ENCODE results near the gene ZBTB39. TPM values are rescaled to one million over a fixed set of nuclear protein-coding genes. Genes with fewer than 3 reads are reported as not detected.

Gene ZBTB39
- total RNA-seq, 2 donors from 2014 or later: 4.8 to 5.6 TPM

- intact Hi-C loops (cut with DNase I): loop anchor here in 1 of 2 donors (5.0 kb wide), 1 partner anchor 52 kb away; no protein-coding TSS in a partner anchor
- no peak for DNase-seq (ENCODE audit: low spot score)
Observed at GRCh38 chr12:57009949-57010626, 3.7 kb upstream of the ZBTB39 start.

- intact Hi-C loops (cut with DNase I): loop anchor here in 1 of 2 donors (5.0 kb wide), 1 partner anchor 54 kb away; no protein-coding TSS in a partner anchor
- no peak for DNase-seq (ENCODE audit: low spot score)
Observed at GRCh38 chr12:57008178-57008577, 1.8 kb upstream of the ZBTB39 start.

GRCh38 chr12:57006809-57007475, 596 bp upstream of the ZBTB39 start:
- no peak for DNase-seq (ENCODE audit: low spot score)
- intact Hi-C loops (cut with DNase I): loop anchor here in 1 of 2 donors (5.0 kb wide), 1 partner anchor 55 kb away; no protein-coding TSS in a partner anchor

GRCh38 chr12:57004651-57005050, 1.7 kb downstream of the ZBTB39 start:
- DNase-seq (ENCODE audit: low spot score): no peak

GRCh38 chr12:57003395-57003794, 3.0 kb downstream of the ZBTB39 start:
- DNase-seq (ENCODE audit: low spot score): no peak
- intact Hi-C loops (cut with DNase I): no loop called here

More at GRCh38 chr12:57004651-57005050, 1.7 kb downstream of the ZBTB39 start:
- intact Hi-C loops (cut with DNase I): loop anchor here in 1 of 2 donors (5.0 kb wide), 1 partner anchor 58 kb away; no protein-coding TSS in a partner anchor

- intact Hi-C loops (cut with DNase I): no loop called here
- DNase-seq (ENCODE audit: low spot score): peak; percentile 86
Observed at GRCh38 chr12:57001448-57001906, 4.9 kb downstream of the ZBTB39 start.

GRCh38 chr12:57000393-57000792, 6.0 kb downstream of the ZBTB39 start:
- intact Hi-C loops (cut with DNase I): no loop called here
- DNase-seq (ENCODE audit: low spot score): no peak

- intact Hi-C loops (cut with DNase I): loop anchor here in 1 of 2 donors (2.0 kb wide), 1 partner anchor 19 kb away; no protein-coding TSS in a partner anchor
Observed at GRCh38 chr12:56999456-56999855, 6.9 kb downstream of the ZBTB39 start.

GRCh38 chr12:56998981-56999380, 7.4 kb downstream of the ZBTB39 start:
- intact Hi-C loops (cut with DNase I): loop anchor here in 1 of 2 donors (2.0 kb wide), 1 partner anchor 18 kb away; no protein-coding TSS in a partner anchor
- no peak for DNase-seq (ENCODE audit: low spot score)

More at GRCh38 chr12:56999456-56999855, 6.9 kb downstream of the ZBTB39 start:
- no peak for DNase-seq (ENCODE audit: low spot score)

GRCh38 chr12:56998316-56998715, 8.0 kb downstream of the ZBTB39 start:
- intact Hi-C loops (cut with DNase I): loop anchor here in 1 of 2 donors (2.0 kb wide), 1 partner anchor 18 kb away; no protein-coding TSS in a partner anchor
- DNase-seq (ENCODE audit: low spot score): no peak

GRCh38 chr12:56996793-56997545, 9.4 kb downstream of the ZBTB39 start:
- no peak for DNase-seq (ENCODE audit: low spot score)
- intact Hi-C loops (cut with DNase I): no loop called here

- no peak for DNase-seq (ENCODE audit: low spot score)
- intact Hi-C loops (cut with DNase I): no loop called here
Observed at GRCh38 chr12:56995930-56996496, 10.3 kb downstream of the ZBTB39 start.

- intact Hi-C loops (cut with DNase I): no loop called here
- no peak for DNase-seq (ENCODE audit: low spot score)
Observed at GRCh38 chr12:56995201-56995929, 11.0 kb downstream of the ZBTB39 start.

GRCh38 chr12:56994231-56994746, 12.1 kb downstream of the ZBTB39 start:
- intact Hi-C loops (cut with DNase I): no loop called here
- no peak for DNase-seq (ENCODE audit: low spot score)

- DNase-seq (ENCODE audit: low spot score): no peak
- intact Hi-C loops (cut with DNase I): no loop called here
Observed at GRCh38 chr12:56993346-56993745, 13.0 kb downstream of the ZBTB39 start.

GRCh38 chr12:56991319-56992246, 14.8 kb downstream of the ZBTB39 start:
- intact Hi-C loops (cut with DNase I): no loop called here

GRCh38 chr12:56990648-56991318, 15.6 kb downstream of the ZBTB39 start:
- intact Hi-C loops (cut with DNase I): no loop called here
- no peak for DNase-seq (ENCODE audit: low spot score)

More at GRCh38 chr12:56991319-56992246, 14.8 kb downstream of the ZBTB39 start:
- no peak for DNase-seq (ENCODE audit: low spot score)

Measured in posterior vena cava (tissue), 2 donors.